HepG2 (cell line): ENCODE results near the gene NPDC1. TPM values are rescaled to one million over a fixed set of nuclear protein-coding genes. Genes with fewer than 3 reads are reported as not detected.
A peak's percentile ranks its signal among the peaks of the same experiment; 100 is the strongest.

ENCODE experiments used
- IRX3 ChIP-seq: sonication (generic); formaldehyde crosslinking; IDR thresholded peaks from 2 replicates; pipeline ENCODE4 v1.8.1; 2023; ENCODE audit warnings: mild to moderate bottlenecking, low read depth, missing genetic modification reagents, borderline replicate concordance
- SSRP1 ChIP-seq: IDR thresholded peaks from 2 replicates; pipeline ENCODE4 v1.6.1; 2016; ENCODE audit warnings: control low read depth
- ZNF138 ChIP-seq: sonication (generic); formaldehyde crosslinking; IDR thresholded peaks from 2 replicates; pipeline ENCODE4 v1.5.0; 2020; ENCODE audit warnings: mild to moderate bottlenecking, low read depth, missing genetic modification reagents
- ZNF83 ChIP-seq: sonication (generic); formaldehyde crosslinking; IDR thresholded peaks from 2 replicates; pipeline ENCODE4 v1.4.0; 2020; ENCODE audit warnings: missing genetic modification reagents, mild to moderate bottlenecking, borderline replicate concordance
- polyA plus RNA-seq, 8 experiments: library from polyadenylated mRNA; depleted of rRNA in 3 of 8; stranded (reverse) in 7 of 8; unstranded in 1 of 8; fragments of >200 nt; fragmentation: Illumina TruSeq in 4 of 8; extraction: Trizol in 4 of 8; gene quantifications; 2 replicates each; pipeline versions ENCODE4 v1.2.1 to v1.2.3, GENCODE V29; 2011 to 2016; ENCODE audit warnings: low read depth in 4 of 8, missing spikeins in 1 of 8, mixed read lengths in 1 of 8; ENCODE audit not compliant: insufficient read depth in 1 of 8
- total RNA-seq, 5 experiments: library from RNA; depleted of rRNA; stranded (reverse); fragments of >200 nt; fragmentation: Illumina TruSeq; extraction: Trizol; gene quantifications; 2 replicates each; pipeline ENCODE4 v1.2.3, GENCODE V29; 2016; ENCODE audit warnings: low read depth in 1 of 5
- TF ChIP-seq, protein P1 (sequence below): sonication (generic); formaldehyde crosslinking; conservative IDR thresholded peaks from 2 replicates; pipeline ENCODE4 v1.8.1; 2023; ENCODE audit warnings: missing genetic modification reagents
- TF ChIP-seq, protein P2 (sequence below): sonication (generic); formaldehyde crosslinking; IDR thresholded peaks from 2 replicates; pipeline ENCODE4 v1.8.0; 2022; ENCODE audit warnings: mild to moderate bottlenecking, missing genetic modification reagents; ENCODE audit not compliant: insufficient replicate concordance
- TF ChIP-seq, protein P3 (sequence below): IDR thresholded peaks from 2 replicates; pipeline ENCODE4 v1.6.1; 2016; ENCODE audit warnings: mild to moderate bottlenecking
- TF ChIP-seq, protein P4 (sequence below): sonication (generic); formaldehyde crosslinking; IDR thresholded peaks from 2 replicates; pipeline ENCODE4 v1.4.0; 2020; ENCODE audit warnings: mild to moderate bottlenecking, missing genetic modification reagents

The NPDC1 gene
- total and polyA plus RNA-seq, 2 of the 13 experiments (the other 11 are each of a cell fraction or from before 2014, with no cell fraction given) = 0.84 to 5.4 TPM

DNA sequence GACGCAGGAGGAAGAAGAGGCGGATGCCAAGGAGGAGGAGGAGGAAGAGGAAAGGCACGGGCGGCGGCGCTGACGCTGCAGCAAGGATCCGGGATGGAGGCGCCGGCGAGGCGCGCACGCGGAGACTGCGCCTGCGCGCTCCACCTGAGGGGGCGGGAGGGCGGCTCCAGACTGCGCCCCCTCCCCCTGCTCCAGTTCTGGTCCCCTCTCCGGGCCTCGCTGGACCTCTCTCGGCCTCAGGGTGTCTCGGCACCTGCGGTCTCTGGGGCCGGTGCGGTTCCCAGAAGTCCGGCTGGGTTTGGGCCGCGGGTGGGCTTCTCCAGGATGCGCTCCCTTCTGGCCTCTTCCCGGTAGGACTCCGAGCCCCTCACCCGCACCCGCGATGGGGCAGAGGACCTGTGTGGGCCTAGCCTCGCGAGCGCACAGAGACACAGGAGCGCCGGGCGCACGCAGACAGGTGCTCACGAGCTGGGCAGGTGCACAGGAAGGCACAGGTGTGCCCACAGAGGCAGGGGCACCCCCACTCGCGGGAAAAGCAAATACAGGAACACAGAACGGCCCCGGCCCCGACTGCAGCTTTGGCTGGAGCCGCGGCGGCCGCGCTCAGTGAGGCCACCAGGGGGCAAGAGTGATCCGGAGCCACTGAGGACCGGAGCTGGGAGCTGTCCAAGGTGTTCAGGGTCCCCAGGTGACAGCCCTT, at the start of gene NPDC1 (continued):
- TF ChIP-seq, protein P1, sequence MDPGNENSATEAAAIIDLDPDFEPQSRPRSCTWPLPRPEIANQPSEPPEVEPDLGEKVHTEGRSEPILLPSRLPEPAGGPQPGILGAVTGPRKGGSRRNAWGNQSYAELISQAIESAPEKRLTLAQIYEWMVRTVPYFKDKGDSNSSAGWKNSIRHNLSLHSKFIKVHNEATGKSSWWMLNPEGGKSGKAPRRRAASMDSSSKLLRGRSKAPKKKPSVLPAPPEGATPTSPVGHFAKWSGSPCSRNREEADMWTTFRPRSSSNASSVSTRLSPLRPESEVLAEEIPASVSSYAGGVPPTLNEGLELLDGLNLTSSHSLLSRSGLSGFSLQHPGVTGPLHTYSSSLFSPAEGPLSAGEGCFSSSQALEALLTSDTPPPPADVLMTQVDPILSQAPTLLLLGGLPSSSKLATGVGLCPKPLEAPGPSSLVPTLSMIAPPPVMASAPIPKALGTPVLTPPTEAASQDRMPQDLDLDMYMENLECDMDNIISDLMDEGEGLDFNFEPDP = 0 out of 2 replicates have a peak, but pooled peaks have one; percentile 96
- TF ChIP-seq ZNF83 (CRISPR knock-in tag) (0 out of 2 replicates have a peak, but pooled peaks have one; percentile 43), ZNF138 (CRISPR knock-in tag) (peak; percentile 89), IRX3 (CRISPR knock-in tag) (peak; percentile 65; the same call in 1 of the 2 replicates), SSRP1 (CRISPR knock-in tag) (no peak)
- TF ChIP-seq, protein P2, sequence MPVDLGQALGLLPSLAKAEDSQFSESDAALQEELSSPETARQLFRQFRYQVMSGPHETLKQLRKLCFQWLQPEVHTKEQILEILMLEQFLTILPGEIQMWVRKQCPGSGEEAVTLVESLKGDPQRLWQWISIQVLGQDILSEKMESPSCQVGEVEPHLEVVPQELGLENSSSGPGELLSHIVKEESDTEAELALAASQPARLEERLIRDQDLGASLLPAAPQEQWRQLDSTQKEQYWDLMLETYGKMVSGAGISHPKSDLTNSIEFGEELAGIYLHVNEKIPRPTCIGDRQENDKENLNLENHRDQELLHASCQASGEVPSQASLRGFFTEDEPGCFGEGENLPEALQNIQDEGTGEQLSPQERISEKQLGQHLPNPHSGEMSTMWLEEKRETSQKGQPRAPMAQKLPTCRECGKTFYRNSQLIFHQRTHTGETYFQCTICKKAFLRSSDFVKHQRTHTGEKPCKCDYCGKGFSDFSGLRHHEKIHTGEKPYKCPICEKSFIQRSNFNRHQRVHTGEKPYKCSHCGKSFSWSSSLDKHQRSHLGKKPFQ (CRISPR knock-in tag) = no peak
- TF ChIP-seq, protein P3, sequence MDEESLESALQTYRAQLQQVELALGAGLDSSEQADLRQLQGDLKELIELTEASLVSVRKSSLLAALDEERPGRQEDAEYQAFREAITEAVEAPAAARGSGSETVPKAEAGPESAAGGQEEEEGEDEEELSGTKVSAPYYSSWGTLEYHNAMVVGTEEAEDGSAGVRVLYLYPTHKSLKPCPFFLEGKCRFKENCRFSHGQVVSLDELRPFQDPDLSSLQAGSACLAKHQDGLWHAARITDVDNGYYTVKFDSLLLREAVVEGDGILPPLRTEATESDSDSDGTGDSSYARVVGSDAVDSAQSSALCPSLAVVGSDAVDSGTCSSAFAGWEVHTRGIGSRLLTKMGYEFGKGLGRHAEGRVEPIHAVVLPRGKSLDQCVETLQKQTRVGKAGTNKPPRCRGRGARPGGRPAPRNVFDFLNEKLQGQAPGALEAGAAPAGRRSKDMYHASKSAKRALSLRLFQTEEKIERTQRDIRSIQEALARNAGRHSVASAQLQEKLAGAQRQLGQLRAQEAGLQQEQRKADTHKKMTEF (CRISPR knock-in tag) = peak; percentile 53
- TF ChIP-seq, protein P4, sequence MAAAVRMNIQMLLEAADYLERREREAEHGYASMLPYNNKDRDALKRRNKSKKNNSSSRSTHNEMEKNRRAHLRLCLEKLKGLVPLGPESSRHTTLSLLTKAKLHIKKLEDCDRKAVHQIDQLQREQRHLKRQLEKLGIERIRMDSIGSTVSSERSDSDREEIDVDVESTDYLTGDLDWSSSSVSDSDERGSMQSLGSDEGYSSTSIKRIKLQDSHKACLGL (CRISPR knock-in tag) = 0 out of 2 replicates have a peak, but pooled peaks have one; percentile 47
